OCI-LY7 (cell line): ENCODE measurements around the gene ACACB. TPM values are rescaled to one million over a fixed set of nuclear protein-coding genes. Genes with fewer than 3 reads are reported as not detected.

ENCODE experiments used
- BruUV-seq: library from RNA; stranded (reverse); fragments of 400-500 nt; replicated peaks from 2 replicates; lab custom pipeline; 2021; lab: Mats Ljungman, UMichigan
- CTCF ChIA-PET: fragments of 300-600 bp; sonication (Branson Sonifier 250); formaldehyde crosslinking; loops from one replicate; lab custom pipeline; 2022; ENCODE audit warnings: antibody characterized with exemption; ENCODE audit not compliant: unreplicated experiment; lab: Charles Lee
- POLR2A ChIA-PET: fragments of 300-600 bp; sonication (Branson Sonifier 250); formaldehyde crosslinking; loops from one replicate; lab custom pipeline; 2022; ENCODE audit warnings: antibody characterized with exemption; lab: Charles Lee
- DNase-seq: peaks from one replicate; pipeline ENCODE4 v3.0.0-alpha.2; 2015; ENCODE audit warnings: low spot score
- H2AFZ ChIP-seq: fragments of 200-600 bp; sonication (generic), shearing (Covaris generic); 2 replicates; pipeline ENCODE4 v1.6.1; 2014; ENCODE audit warnings: mild to moderate bottlenecking, antibody characterized with exemption, low read length, moderate library complexity
- H3K27ac ChIP-seq: fragments of 200-600 bp; sonication (generic); 2 replicates; pipeline ENCODE4 v1.5.1; 2014; ENCODE audit warnings: mixed run types, low read depth, mild to moderate bottlenecking, moderate library complexity, low read length, inconsistent platforms; ENCODE audit not compliant: poor library complexity, severe bottlenecking
- H3K36me3 ChIP-seq: fragments of 200-600 bp; sonication (generic); 2 replicates; pipeline ENCODE4 v1.6.1; 2014; ENCODE audit warnings: mild to moderate bottlenecking, antibody characterized with exemption, low read length, moderate library complexity, mixed read lengths; ENCODE audit not compliant: insufficient read depth
- H3K4me1 ChIP-seq: fragments of 200-600 bp; sonication (generic); 2 replicates; pipeline ENCODE4 v1.5.1; 2014; ENCODE audit warnings: mild to moderate bottlenecking, low read length; ENCODE audit not compliant: insufficient read depth, poor library complexity, severe bottlenecking
- H3K4me2 ChIP-seq: fragments of 200-600 bp; sonication (generic); 2 replicates; pipeline ENCODE4 v1.6.1; 2014; ENCODE audit warnings: mild to moderate bottlenecking, low read length
- H3K4me3 ChIP-seq: fragments of 200-600 bp; sonication (generic); 2 replicates; pipeline ENCODE4 v1.5.1; 2014; ENCODE audit warnings: mild to moderate bottlenecking, low read depth, low read length; ENCODE audit not compliant: poor library complexity, severe bottlenecking
- H3K79me2 ChIP-seq: fragments of 200-600 bp; sonication (generic); 2 replicates; pipeline ENCODE4 v1.6.1; 2016; ENCODE audit warnings: low read depth, mild to moderate bottlenecking, low read length, moderate library complexity, mixed read lengths; ENCODE audit not compliant: insufficient read depth
- H3K9me2 ChIP-seq: fragments of 200-600 bp; sonication (generic); 2 replicates; pipeline ENCODE4 v1.6.1; 2016; ENCODE audit warnings: mild to moderate bottlenecking, low read length, mixed read lengths; ENCODE audit not compliant: insufficient read depth
- H3K9me3 ChIP-seq: fragments of 200-600 bp; sonication (generic); 2 replicates; pipeline ENCODE4 v1.6.1; 2014; ENCODE audit warnings: mild to moderate bottlenecking, mixed run types, low read length, mixed read lengths
- H4K20me1 ChIP-seq: fragments of 200-600 bp; sonication (generic); 2 replicates; pipeline ENCODE4 v1.6.1; 2014; ENCODE audit warnings: mild to moderate bottlenecking, antibody characterized with exemption, low read length, moderate library complexity, mixed read lengths; ENCODE audit not compliant: insufficient read depth
- EZH2phosphoT487 ChIP-seq: fragments of 200-600 bp; sonication (generic); IDR thresholded peaks from 2 replicates; pipeline ENCODE4 v1.6.1; 2018; ENCODE audit warnings: low read depth, borderline replicate concordance, mild to moderate bottlenecking, mixed run types, antibody characterized with exemption, low read length, moderate library complexity, mixed read lengths
- intact Hi-C: fragments of 100-400 bp; cut with micrococcal nuclease; formaldehyde crosslinking; loops from one replicate; pipeline ENCODE4 v1.10.0; 2022; ENCODE audit not compliant: unreplicated experiment
- total RNA-seq, 2 experiments: library from RNA; depleted of rRNA in 1 of 2; stranded (reverse); fragments of >200 nt in 1 of 2; shearing (Covaris generic) in 1 of 2; gene quantifications; 2 replicates each; pipeline ENCODE4 v1.2.3, GENCODE V29; 2014 to 2022
- TF ChIP-seq, protein P1 (sequence below): fragments of 200-600 bp; sonication (generic); conservative IDR thresholded peaks from 2 replicates; pipeline ENCODE4 v1.5.1; 2014; ENCODE audit warnings: mild to moderate bottlenecking, antibody characterized with exemption, low read length, moderate library complexity, mixed read lengths

The ACACB gene
- total RNA-seq, 2 experiments from 2014 or later: 19.7 to 45.1 TPM

GRCh38 chr12:109199324-109199723 is 82.9 kb downstream of the ACACB start:
- CTCF ChIA-PET: no interaction called here
- H2AFZ ChIP-seq: no peak overlapping the region
- no TSS peak for BruUV-seq

GRCh38 chr12:109200825-109201495 is 84.6 kb downstream of the ACACB start:
- no peak for DNase-seq
- H3K27ac ChIP-seq: no peak overlapping the region
- no peaks in the 10 kb centered on the region for H4K20me1 ChIP-seq
- TF ChIP-seq, protein P1, sequence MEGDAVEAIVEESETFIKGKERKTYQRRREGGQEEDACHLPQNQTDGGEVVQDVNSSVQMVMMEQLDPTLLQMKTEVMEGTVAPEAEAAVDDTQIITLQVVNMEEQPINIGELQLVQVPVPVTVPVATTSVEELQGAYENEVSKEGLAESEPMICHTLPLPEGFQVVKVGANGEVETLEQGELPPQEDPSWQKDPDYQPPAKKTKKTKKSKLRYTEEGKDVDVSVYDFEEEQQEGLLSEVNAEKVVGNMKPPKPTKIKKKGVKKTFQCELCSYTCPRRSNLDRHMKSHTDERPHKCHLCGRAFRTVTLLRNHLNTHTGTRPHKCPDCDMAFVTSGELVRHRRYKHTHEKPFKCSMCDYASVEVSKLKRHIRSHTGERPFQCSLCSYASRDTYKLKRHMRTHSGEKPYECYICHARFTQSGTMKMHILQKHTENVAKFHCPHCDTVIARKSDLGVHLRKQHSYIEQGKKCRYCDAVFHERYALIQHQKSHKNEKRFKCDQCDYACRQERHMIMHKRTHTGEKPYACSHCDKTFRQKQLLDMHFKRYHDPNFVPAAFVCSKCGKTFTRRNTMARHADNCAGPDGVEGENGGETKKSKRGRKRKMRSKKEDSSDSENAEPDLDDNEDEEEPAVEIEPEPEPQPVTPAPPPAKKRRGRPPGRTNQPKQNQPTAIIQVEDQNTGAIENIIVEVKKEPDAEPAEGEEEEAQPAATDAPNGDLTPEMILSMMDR: no peak
- no peak for TF ChIP-seq EZH2phosphoT487
- no peaks in the 10 kb centered on the region for H3K9me2 ChIP-seq
- H3K4me3 ChIP-seq: no peak overlapping the region
- ChIA-PET CTCF (no interaction called here), POLR2A (interaction anchor here (0.9 kb wide), 1 partner anchor 60 kb away, joined by 3 read pairs; no protein-coding TSS in a partner anchor)
- peaks cover 13% of the 10 kb centered on the region; the same call in 1 of the 2 replicates for H3K36me3 ChIP-seq
- no peak overlapping the region for H3K4me2 ChIP-seq
- no TSS peak for BruUV-seq
- H3K79me2 ChIP-seq: no peaks in the 10 kb centered on the region
- intact Hi-C loops: no loop called here
- H2AFZ ChIP-seq: no peak overlapping the region
- no peaks in the 10 kb centered on the region for H3K4me1 ChIP-seq
- H3K9me3 ChIP-seq: no peaks in the 10 kb centered on the region

More at GRCh38 chr12:109199324-109199723, 82.9 kb downstream of the ACACB start:
- Histone ChIP-seq H3K4me3 (no peak overlapping the region), H3K27ac (no peak overlapping the region), H3K36me3 (peaks cover 25% of the 10 kb centered on the region; the same call in 1 of the 2 replicates), H3K9me3 (no peaks in the 10 kb centered on the region), H3K79me2 (no peaks in the 10 kb centered on the region), H3K9me2 (no peaks in the 10 kb centered on the region), H3K4me1 (no peaks in the 10 kb centered on the region), H3K4me2 (no peak overlapping the region), H4K20me1 (no peaks in the 10 kb centered on the region)
- TF ChIP-seq, protein P1: no peak
- TF ChIP-seq EZH2phosphoT487: no peak
- intact Hi-C loops: no loop called here
- no peak for DNase-seq
- POLR2A ChIA-PET: no interaction called here

DNA sequence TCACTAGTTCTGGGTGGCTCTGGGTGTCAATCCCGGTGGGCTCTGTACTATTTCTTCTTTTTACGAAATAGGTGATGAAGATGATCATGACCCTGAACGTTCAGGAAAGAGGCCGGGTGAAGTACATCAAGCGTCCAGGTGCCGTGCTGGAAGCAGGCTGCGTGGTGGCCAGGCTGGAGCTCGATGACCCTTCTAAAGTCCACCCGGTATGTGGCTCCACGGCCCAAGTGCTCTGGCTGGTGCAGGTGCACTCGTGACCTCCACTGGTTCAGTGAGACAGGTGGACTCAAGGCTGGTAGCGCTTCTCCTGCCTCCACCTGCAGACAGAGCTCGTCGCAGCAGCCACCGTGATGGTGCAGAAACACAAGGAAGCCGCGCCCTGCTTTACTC is 85.1 kb downstream of the ACACB start:
- H2AFZ ChIP-seq: no peak overlapping the region
- H3K4me3 ChIP-seq: no peak overlapping the region
- no peaks in the 10 kb centered on the region for H3K4me1 ChIP-seq
- ChIA-PET CTCF (no interaction called here), POLR2A (interaction anchor here (0.6 kb wide), 1 partner anchor 100 kb away, joined by 3 read pairs; no protein-coding TSS in a partner anchor)
- H3K9me2 ChIP-seq: no peaks in the 10 kb centered on the region
- H3K27ac ChIP-seq: no peak overlapping the region
- no peak overlapping the region for H3K4me2 ChIP-seq
- BruUV-seq: no TSS peak
- H4K20me1 ChIP-seq: no peaks in the 10 kb centered on the region
- intact Hi-C loops: no loop called here
- TF ChIP-seq EZH2phosphoT487: no peak
- TF ChIP-seq, protein P1: no peak
- peaks cover 11% of the 10 kb centered on the region; the same call in 1 of the 2 replicates for H3K36me3 ChIP-seq
- H3K79me2 ChIP-seq: no peaks in the 10 kb centered on the region
- no peaks in the 10 kb centered on the region for H3K9me3 ChIP-seq
- no peak for DNase-seq
